Esophagus squamous epithelium (tissue), 4 donors: ENCODE data around the gene PAK2.

ENCODE experiments used
- POLR2A ChIP-seq, 4 donors: fragments of 450-650 bp; IDR thresholded peaks; one replicate each; pipeline ENCODE4 v1.6.1; 2017; ENCODE audit warnings: antibody characterized with exemption in 4 of 4, mild to moderate bottlenecking in 4 of 4, moderate library complexity in 3 of 4
- TF ChIP-seq, protein P1 (sequence below), 6 experiments: fragments of 450-650 bp in 4 of 6; fragments of 200-600 bp in 2 of 6; sonication (generic) in 2 of 6; IDR thresholded peaks; one replicate each; pipeline ENCODE4 v1.5.1; 2016 to 2019; ENCODE audit warnings: antibody characterized with exemption in 6 of 6, mild to moderate bottlenecking in 4 of 6, moderate library complexity in 4 of 6

DNA sequence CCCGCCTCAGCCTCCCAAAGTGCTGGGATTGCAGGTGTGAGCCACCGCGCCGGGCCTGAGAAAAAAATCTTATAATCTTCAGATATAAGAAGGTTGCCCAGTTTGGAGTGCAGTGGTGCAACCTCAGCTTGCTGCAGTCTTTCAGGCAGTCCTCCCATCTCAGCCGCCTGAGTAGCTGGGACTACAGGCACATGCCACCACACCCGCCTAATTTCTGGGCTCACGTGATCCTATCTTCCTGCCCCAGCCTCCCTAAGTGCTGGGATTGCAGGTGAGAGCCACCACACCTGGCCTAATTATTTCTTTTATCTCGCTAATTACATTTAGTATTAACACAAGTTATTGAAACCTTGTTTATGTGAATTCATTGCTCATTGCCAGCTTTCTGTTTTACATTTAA is 13.5 kb downstream of the PAK2 start:
- TF ChIP-seq, protein P1, sequence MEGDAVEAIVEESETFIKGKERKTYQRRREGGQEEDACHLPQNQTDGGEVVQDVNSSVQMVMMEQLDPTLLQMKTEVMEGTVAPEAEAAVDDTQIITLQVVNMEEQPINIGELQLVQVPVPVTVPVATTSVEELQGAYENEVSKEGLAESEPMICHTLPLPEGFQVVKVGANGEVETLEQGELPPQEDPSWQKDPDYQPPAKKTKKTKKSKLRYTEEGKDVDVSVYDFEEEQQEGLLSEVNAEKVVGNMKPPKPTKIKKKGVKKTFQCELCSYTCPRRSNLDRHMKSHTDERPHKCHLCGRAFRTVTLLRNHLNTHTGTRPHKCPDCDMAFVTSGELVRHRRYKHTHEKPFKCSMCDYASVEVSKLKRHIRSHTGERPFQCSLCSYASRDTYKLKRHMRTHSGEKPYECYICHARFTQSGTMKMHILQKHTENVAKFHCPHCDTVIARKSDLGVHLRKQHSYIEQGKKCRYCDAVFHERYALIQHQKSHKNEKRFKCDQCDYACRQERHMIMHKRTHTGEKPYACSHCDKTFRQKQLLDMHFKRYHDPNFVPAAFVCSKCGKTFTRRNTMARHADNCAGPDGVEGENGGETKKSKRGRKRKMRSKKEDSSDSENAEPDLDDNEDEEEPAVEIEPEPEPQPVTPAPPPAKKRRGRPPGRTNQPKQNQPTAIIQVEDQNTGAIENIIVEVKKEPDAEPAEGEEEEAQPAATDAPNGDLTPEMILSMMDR (IDR thresholded peaks at IDR 0.05): no peak
- no peak for TF ChIP-seq POLR2A (IDR thresholded peaks at IDR 0.05)
